GM12892 (cell line): ENCODE results near the gene PRM3.

ENCODE experiments used
- POLR2A ChIP-seq: IDR thresholded peaks from 2 replicates; pipeline ENCODE4 v1.6.1; 2011; ENCODE audit warnings: low read depth, low read length, control low read depth
- POLR2AphosphoS5 ChIP-seq: IDR thresholded peaks from 2 replicates; pipeline ENCODE4 v1.6.1; 2011; ENCODE audit warnings: low read depth, low read length, control low read depth
- TAF1 ChIP-seq: IDR thresholded peaks from 2 replicates; pipeline ENCODE4 v1.6.1; 2011; ENCODE audit warnings: low read depth, mild to moderate bottlenecking, control low read depth, low read length, borderline replicate concordance

GRCh38 chr16:11257131-11257938, 16.1 kb downstream of the PRM3 start:
- TF ChIP-seq POLR2A (no peak), POLR2AphosphoS5 (no peak), TAF1 (no peak)
